ENCODE measurements around the gene MTUS2. TPM values are rescaled to one million over a fixed set of nuclear protein-coding genes. Genes with fewer than 3 reads are reported as not detected.

Gene MTUS2
- total RNA-seq, 2 donors from 2014 or later = 1.6 to 4.8 TPM

DNA sequence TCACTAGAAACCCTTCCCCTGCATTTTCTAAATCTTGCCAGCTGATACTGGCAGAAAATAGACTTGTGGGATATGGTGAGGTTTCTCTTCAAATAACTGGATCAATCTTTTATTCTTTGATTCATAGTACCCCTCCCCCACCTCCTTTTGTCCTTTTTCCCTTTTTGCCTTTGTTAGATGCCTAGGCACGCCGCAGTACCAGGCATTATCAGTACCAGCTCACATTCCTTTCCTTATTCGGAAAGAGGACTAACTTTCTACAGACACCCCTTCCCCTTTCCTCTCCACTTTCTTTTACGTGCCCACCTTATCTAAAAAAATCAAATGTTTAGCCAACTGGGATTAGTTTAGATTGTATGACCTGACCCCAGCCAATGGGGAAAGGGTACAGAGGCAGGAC, 226.4 kb downstream of the MTUS2 start:
- WGBS = 12% methylated on average over 4 of the region's 4 CpGs
- no peaks in the 10 kb centered on the region for H3K9me3 ChIP-seq
- no peak overlapping the region for H3K27ac ChIP-seq
- no peaks in the 10 kb centered on the region for H3K27me3 ChIP-seq (replicated peaks; ENCODE audit: insufficient read depth)
- no peak overlapping the region for H3K4me3 ChIP-seq
- no peaks in the 10 kb centered on the region for H3K36me3 ChIP-seq
- TF ChIP-seq POLR2A (IDR thresholded peaks at IDR 0.05) = no peak
- TF ChIP-seq, protein P1, sequence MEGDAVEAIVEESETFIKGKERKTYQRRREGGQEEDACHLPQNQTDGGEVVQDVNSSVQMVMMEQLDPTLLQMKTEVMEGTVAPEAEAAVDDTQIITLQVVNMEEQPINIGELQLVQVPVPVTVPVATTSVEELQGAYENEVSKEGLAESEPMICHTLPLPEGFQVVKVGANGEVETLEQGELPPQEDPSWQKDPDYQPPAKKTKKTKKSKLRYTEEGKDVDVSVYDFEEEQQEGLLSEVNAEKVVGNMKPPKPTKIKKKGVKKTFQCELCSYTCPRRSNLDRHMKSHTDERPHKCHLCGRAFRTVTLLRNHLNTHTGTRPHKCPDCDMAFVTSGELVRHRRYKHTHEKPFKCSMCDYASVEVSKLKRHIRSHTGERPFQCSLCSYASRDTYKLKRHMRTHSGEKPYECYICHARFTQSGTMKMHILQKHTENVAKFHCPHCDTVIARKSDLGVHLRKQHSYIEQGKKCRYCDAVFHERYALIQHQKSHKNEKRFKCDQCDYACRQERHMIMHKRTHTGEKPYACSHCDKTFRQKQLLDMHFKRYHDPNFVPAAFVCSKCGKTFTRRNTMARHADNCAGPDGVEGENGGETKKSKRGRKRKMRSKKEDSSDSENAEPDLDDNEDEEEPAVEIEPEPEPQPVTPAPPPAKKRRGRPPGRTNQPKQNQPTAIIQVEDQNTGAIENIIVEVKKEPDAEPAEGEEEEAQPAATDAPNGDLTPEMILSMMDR (IDR thresholded peaks at IDR 0.05) = no peak
- H3K4me1 ChIP-seq (replicated peaks) = no peaks in the 10 kb centered on the region
- DNase-seq (ENCODE audit: low spot score) = no peak
- intact Hi-C loops (cut with DNase I) = no loop called here

DNA sequence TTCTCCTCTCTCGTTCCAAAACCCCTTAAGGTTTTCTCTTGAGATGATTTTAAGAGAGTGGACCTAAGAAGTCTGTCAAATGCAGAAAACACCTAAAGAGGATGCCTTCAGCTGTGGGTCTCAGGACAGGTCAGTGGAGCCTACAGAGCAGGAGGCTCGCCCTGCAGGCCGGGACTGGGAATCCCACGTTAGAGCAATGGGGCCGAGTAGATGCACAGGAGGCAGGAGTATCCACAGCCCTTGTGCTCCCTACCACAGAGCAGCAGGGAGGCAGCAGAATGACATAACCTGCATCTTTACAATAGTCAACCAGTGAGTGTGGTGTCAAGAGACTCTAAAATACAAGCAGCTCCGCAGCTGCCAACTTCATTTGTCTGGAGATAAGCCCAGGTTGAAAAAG, 229.4 kb downstream of the MTUS2 start:
- DNase-seq (ENCODE audit: low spot score) = no peak
- no peaks in the 10 kb centered on the region for H3K9me3 ChIP-seq
- H3K4me3 ChIP-seq = no peak overlapping the region
- no peaks in the 10 kb centered on the region for H3K4me1 ChIP-seq (replicated peaks)
- 73% methylated on average over 6 of the region's 6 CpGs for WGBS
- no peaks in the 10 kb centered on the region for H3K27me3 ChIP-seq (replicated peaks; ENCODE audit: insufficient read depth)
- no peaks in the 10 kb centered on the region for H3K36me3 ChIP-seq
- TF ChIP-seq POLR2A (IDR thresholded peaks at IDR 0.05) (no peak), POLR2AphosphoS5 (IDR thresholded peaks at IDR 0.05) (no peak)
- TF ChIP-seq, protein P1 (IDR thresholded peaks at IDR 0.05) = no peak
- intact Hi-C loops (cut with DNase I) = no loop called here
- H3K27ac ChIP-seq = no peak overlapping the region

DNA sequence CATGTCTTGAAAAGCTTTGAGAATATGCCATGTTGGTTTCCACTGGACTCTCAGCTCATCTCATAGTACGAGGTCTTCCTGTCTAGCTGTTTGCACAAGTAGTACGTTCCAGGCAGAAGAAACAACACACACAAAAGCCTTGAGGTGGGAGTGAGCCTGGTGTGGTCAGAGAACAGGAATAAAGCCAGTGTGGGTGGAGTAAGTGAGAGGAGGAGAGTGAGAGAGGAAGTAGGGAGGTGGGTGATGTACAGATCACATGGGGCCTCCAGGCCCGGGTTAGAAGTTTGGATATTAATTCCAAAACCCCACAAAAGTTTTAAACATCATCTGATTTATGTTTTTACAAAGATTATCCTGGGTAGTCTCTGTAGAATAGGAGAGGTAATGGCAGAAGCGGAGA, 230.6 kb downstream of the MTUS2 start:
- intact Hi-C loops (cut with DNase I) = no loop called here
- 36% methylated on average over 4 of the region's 4 CpGs for WGBS
- Histone ChIP-seq H3K4me1 (replicated peaks) (no peaks in the 10 kb centered on the region), H3K27ac (no peak overlapping the region), H3K4me3 (no peak overlapping the region), H3K36me3 (no peaks in the 10 kb centered on the region), H3K27me3 (replicated peaks; ENCODE audit: insufficient read depth) (no peaks in the 10 kb centered on the region), H3K9me3 (no peaks in the 10 kb centered on the region)
- DNase-seq (ENCODE audit: low spot score) = no peak
- TF ChIP-seq POLR2AphosphoS5 (IDR thresholded peaks at IDR 0.05) (no peak), POLR2A (IDR thresholded peaks at IDR 0.05) (no peak)
- TF ChIP-seq, protein P1 (IDR thresholded peaks at IDR 0.05) = no peak

DNA sequence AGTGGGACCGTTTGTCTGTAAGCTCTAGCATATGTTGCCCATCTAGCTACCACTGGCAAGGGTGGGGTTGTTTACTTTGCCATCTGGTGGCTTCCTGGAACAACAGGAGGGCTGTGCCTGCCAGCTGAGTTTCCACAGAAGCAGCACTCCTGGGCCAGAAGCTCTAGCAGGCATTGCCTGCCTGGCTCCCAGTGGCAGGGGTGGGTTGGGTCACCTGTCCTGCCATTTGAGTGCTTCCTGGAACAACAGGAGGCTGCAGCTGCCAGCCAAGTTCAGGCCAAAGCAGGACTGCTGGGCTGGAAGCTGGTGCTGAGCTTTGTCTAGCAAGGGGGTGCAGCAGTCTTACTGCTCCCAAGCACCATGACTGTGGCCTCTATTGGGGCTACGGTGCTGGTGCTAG, 239.7 kb downstream of the MTUS2 start:
- TF ChIP-seq POLR2AphosphoS5 (IDR thresholded peaks at IDR 0.05) (no peak), POLR2A (IDR thresholded peaks at IDR 0.05) (no peak)
- intact Hi-C loops (cut with DNase I) = no loop called here
- no peak overlapping the region for H3K27ac ChIP-seq
- 87% methylated on average over 2 of the region's 2 CpGs for WGBS
- no peak for DNase-seq (ENCODE audit: low spot score)
- H3K36me3 ChIP-seq = no peaks in the 10 kb centered on the region
- H3K27me3 ChIP-seq (replicated peaks; ENCODE audit: insufficient read depth) = no peaks in the 10 kb centered on the region
- no peak overlapping the region for H3K4me3 ChIP-seq
- no peaks in the 10 kb centered on the region for H3K9me3 ChIP-seq
- no peaks in the 10 kb centered on the region for H3K4me1 ChIP-seq (replicated peaks)

GRCh38 chr13:29065142-29065541, 245.0 kb downstream of the MTUS2 start:
- no peaks in the 10 kb centered on the region for H3K36me3 ChIP-seq

More at GRCh38 chr13:29065142-29065541, 245.0 kb downstream of the MTUS2 start:
- no peak for DNase-seq (ENCODE audit: low spot score)
- Histone ChIP-seq H3K4me1 (replicated peaks) (no peaks in the 10 kb centered on the region), H3K27ac (no peak overlapping the region), H3K9me3 (no peaks in the 10 kb centered on the region), H3K4me3 (no peak overlapping the region), H3K27me3 (replicated peaks; ENCODE audit: insufficient read depth) (no peaks in the 10 kb centered on the region)
- intact Hi-C loops (cut with DNase I) = no loop called here
- WGBS = 89% methylated on average over 3 of the region's 3 CpGs
- TF ChIP-seq POLR2A (IDR thresholded peaks at IDR 0.05) = no peak
- no peak for TF ChIP-seq POLR2AphosphoS5 (IDR thresholded peaks at IDR 0.05)
- TF ChIP-seq, protein P1 (IDR thresholded peaks at IDR 0.05) = no peak
